MM.1S (cell line): ENCODE results near the gene SMYD2.
A peak's percentile ranks its signal among the peaks of the same experiment; 100 is the strongest.

Experiments
- DNase-seq: peaks from one replicate; pipeline ENCODE4 v3.0.0-alpha.2; 2015
- H2AFZ ChIP-seq: fragments of 300-600 bp; sonication (generic); 2 replicates; pipeline ENCODE4 v1.6.0; 2016; ENCODE audit warnings: antibody characterized with exemption, low read length
- H3F3A ChIP-seq: fragments of 300-600 bp; sonication (generic); 2 replicates; pipeline ENCODE4 v1.6.1; 2016; ENCODE audit warnings: mild to moderate bottlenecking, antibody characterized with exemption, low read length, moderate library complexity, mixed read lengths; ENCODE audit not compliant: insufficient read depth
- H3K27ac ChIP-seq: fragments of 300-600 bp; sonication (generic); 2 replicates; pipeline ENCODE4 v1.5.1; 2016; ENCODE audit warnings: mild to moderate bottlenecking, low read length
- H3K27me3 ChIP-seq: fragments of 300-600 bp; sonication (generic); replicated peaks from 2 replicates; pipeline ENCODE4 v1.6.0; 2016; ENCODE audit warnings: low read length; ENCODE audit not compliant: insufficient read depth
- H3K36me3 ChIP-seq: fragments of 300-600 bp; sonication (generic); replicated peaks from 2 replicates; pipeline ENCODE4 v1.6.1; 2016; ENCODE audit warnings: mild to moderate bottlenecking, low read length, mixed read lengths; ENCODE audit not compliant: insufficient read depth
- H3K4me1 ChIP-seq: fragments of 300-600 bp; sonication (generic); 2 replicates; pipeline ENCODE4 v1.6.1; 2016; ENCODE audit warnings: low read length, mixed read lengths
- H3K4me2 ChIP-seq: fragments of 300-600 bp; sonication (generic); 2 replicates; pipeline ENCODE4 v1.6.0; 2016; ENCODE audit warnings: low read depth, low read length
- H3K4me3 ChIP-seq: fragments of 300-600 bp; sonication (generic); 2 replicates; pipeline ENCODE4 v1.5.1; 2016; ENCODE audit warnings: low read length, mixed read lengths
- H3K79me2 ChIP-seq: fragments of 300-600 bp; sonication (generic); 2 replicates; pipeline ENCODE4 v1.6.1; 2016; ENCODE audit warnings: mixed run types, low read length, mixed read lengths
- H3K9ac ChIP-seq: fragments of 300-600 bp; sonication (generic); 2 replicates; pipeline ENCODE4 v1.6.1; 2016; ENCODE audit warnings: low read length, mixed read lengths
- H3K9me2 ChIP-seq: fragments of 300-600 bp; sonication (generic); replicated peaks from 2 replicates; pipeline ENCODE4 v1.6.1; 2016; ENCODE audit warnings: mild to moderate bottlenecking, low read length, mixed read lengths; ENCODE audit not compliant: insufficient read depth
- H3K9me3 ChIP-seq: fragments of 300-600 bp; sonication (generic); replicated peaks from 2 replicates; pipeline ENCODE4 v1.6.1; 2016; ENCODE audit warnings: mild to moderate bottlenecking, low read length, mixed read lengths; ENCODE audit not compliant: insufficient read depth
- H4K20me1 ChIP-seq: fragments of 300-600 bp; sonication (generic); 2 replicates; pipeline ENCODE4 v1.6.1; 2016; ENCODE audit warnings: mild to moderate bottlenecking, low read length, moderate library complexity, mixed read lengths; ENCODE audit not compliant: insufficient read depth
- EZH2 ChIP-seq: fragments of 300-600 bp; sonication (generic); optimal IDR thresholded peaks from 2 replicates; pipeline ENCODE3; 2017; ENCODE audit warnings: low read depth, mild to moderate bottlenecking, antibody characterized with exemption, low read length, mixed read lengths
- EZH2phosphoT487 ChIP-seq: fragments of 300-600 bp; sonication (generic); IDR thresholded peaks from 2 replicates; pipeline ENCODE4 v1.6.1; 2018; ENCODE audit warnings: antibody characterized with exemption, low read length
- TF ChIP-seq, protein P1 (sequence below): fragments of 300-600 bp; sonication (generic); IDR thresholded peaks from 2 replicates; pipeline ENCODE4 v1.5.1; 2016; ENCODE audit warnings: antibody characterized with exemption, low read length, mixed read lengths

SMYD2 gene

DNA sequence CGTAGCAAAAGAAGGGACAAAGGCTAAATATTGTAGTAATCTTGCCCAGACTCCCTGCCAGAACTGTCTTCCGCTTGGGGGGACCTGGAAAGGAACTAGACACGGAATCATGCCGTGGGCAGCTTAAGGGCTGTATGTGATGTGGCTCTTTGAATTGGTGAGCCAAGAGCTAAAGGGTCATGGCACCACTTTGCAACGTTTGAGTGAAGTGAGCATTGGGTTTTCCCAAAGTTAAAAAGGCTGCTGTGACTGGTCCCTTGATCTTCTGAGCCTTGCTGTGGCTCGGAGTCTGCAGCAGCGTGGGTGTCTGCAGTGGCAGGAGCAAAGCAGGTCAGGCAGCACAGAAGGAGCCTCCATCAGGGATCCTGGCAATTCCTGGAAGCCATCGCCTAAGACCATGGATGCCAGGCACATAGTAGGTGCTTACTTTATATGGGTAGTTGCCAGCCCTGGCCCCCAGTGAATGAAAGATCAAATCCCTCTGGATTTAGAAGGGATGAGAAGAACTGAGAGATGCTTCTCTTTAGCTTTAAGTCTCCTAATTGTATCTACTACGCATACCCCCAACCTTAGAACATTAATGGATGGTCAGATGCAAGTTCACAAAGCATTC lies 1.8 kb downstream of the SMYD2 start:
- Histone ChIP-seq H3K27me3 (no peaks in the 10 kb centered on the region), H3K79me2 (peaks cover 13% of the 10 kb centered on the region), H3K4me2 (peak overlapping the region; percentile 79), H4K20me1 (no peaks in the 10 kb centered on the region), H3K4me3 (no peak overlapping the region), H3F3A (peaks cover 11% of the 10 kb centered on the region; the same call in 1 of the 2 replicates), H3K36me3 (no peaks in the 10 kb centered on the region), H3K9ac (no peak overlapping the region), H3K27ac (no peak overlapping the region), H3K4me1 (peaks cover 21% of the 10 kb centered on the region), H2AFZ (no peak overlapping the region), H3K9me2 (no peaks in the 10 kb centered on the region), H3K9me3 (no peaks in the 10 kb centered on the region)
- no peak for DNase-seq
- TF ChIP-seq EZH2 = no peak
- no peak for TF ChIP-seq EZH2phosphoT487
- TF ChIP-seq, protein P1, sequence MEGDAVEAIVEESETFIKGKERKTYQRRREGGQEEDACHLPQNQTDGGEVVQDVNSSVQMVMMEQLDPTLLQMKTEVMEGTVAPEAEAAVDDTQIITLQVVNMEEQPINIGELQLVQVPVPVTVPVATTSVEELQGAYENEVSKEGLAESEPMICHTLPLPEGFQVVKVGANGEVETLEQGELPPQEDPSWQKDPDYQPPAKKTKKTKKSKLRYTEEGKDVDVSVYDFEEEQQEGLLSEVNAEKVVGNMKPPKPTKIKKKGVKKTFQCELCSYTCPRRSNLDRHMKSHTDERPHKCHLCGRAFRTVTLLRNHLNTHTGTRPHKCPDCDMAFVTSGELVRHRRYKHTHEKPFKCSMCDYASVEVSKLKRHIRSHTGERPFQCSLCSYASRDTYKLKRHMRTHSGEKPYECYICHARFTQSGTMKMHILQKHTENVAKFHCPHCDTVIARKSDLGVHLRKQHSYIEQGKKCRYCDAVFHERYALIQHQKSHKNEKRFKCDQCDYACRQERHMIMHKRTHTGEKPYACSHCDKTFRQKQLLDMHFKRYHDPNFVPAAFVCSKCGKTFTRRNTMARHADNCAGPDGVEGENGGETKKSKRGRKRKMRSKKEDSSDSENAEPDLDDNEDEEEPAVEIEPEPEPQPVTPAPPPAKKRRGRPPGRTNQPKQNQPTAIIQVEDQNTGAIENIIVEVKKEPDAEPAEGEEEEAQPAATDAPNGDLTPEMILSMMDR = no peak

DNA sequence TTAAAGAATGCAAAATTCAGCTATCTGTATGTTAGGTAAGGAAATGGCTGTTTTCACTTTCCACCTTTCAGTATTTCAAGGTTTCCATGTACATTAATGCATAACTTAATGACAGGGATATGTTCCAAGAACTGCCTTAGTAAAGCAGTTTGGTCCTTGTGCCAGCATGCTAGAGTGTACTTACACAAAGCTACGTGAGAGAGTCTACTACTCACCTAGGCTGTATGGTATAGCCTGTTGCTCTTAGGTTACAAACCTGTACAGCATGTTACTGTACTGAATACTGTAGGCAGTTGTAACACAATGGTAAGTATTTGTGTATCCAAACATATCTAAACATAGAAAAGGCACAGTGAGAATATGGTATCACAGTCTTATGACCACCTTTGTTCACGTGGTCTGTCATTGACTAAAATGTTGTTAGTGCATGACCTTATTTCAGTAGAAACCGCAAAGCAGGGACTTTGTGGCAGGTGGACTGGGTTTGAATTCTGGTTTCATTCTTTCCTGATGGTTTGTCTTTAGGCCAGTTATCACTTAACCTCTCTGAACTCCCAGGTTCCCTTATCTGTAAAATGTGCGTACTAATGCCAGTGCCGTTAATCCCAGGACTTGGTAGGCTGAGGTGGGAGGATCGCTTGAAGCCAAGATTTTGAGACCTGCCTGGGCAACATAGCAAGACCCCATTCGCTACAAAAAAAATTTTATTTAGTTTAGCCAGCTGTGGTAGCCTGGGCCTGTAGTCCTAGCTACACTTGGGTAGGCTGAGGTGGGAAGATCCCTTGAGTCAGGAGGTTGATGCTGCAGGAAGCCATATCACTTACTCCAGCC lies 4.9 kb downstream of the SMYD2 start:
- peaks cover 28% of the 10 kb centered on the region for H3K4me1 ChIP-seq
- no peaks in the 10 kb centered on the region for H3K27me3 ChIP-seq
- H3F3A ChIP-seq = 0 out of 2 replicates have a peak, but pooled peaks cover 6% of the 10 kb centered on the region
- H3K9me2 ChIP-seq = no peaks in the 10 kb centered on the region
- no peak overlapping the region for H2AFZ ChIP-seq
- peak overlapping the region; percentile 22; the same call in 1 of the 2 replicates for H3K27ac ChIP-seq
- no peaks in the 10 kb centered on the region for H3K36me3 ChIP-seq
- H3K4me3 ChIP-seq = no peak overlapping the region
- H3K9ac ChIP-seq = no peak overlapping the region
- H3K4me2 ChIP-seq = peak overlapping the region; percentile 9; the same call in 1 of the 2 replicates
- TF ChIP-seq, protein P1 = no peak
- TF ChIP-seq EZH2 = no peak
- H3K9me3 ChIP-seq = no peaks in the 10 kb centered on the region
- H4K20me1 ChIP-seq = no peaks in the 10 kb centered on the region
- DNase-seq = peak; percentile 70
- H3K79me2 ChIP-seq = peaks cover 13% of the 10 kb centered on the region

DNA sequence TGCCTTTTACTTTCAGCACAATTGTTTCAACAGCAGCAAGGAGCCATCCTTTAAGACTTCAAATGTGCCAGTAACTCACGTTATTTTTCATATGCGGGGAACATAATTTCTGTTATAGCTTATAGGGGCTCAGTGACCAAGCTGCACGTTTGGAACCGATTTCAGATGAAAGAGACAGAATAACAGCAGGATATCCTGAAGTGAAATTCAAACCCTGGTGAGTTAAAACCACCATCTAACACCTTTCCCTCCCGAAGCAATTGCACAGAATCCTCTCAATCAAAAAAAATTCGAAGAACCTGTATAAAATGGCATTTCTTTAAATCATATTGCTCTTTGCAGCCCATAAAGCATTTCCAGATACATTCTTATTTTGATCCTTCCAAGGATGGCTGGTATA lies 6.9 kb downstream of the SMYD2 start:
- Histone ChIP-seq H3K27ac (no peak overlapping the region), H3K9me2 (no peaks in the 10 kb centered on the region), H3F3A (0 out of 2 replicates have a peak, but pooled peaks cover 6% of the 10 kb centered on the region), H3K4me3 (no peak overlapping the region), H3K4me1 (peaks cover 24% of the 10 kb centered on the region), H2AFZ (no peak overlapping the region), H4K20me1 (no peaks in the 10 kb centered on the region), H3K9me3 (no peaks in the 10 kb centered on the region), H3K27me3 (no peaks in the 10 kb centered on the region), H3K9ac (no peak overlapping the region), H3K79me2 (peaks cover 3% of the 10 kb centered on the region; the same call in 1 of the 2 replicates), H3K4me2 (no peak overlapping the region), H3K36me3 (no peaks in the 10 kb centered on the region)
- DNase-seq = no peak
- TF ChIP-seq EZH2 (no peak), EZH2phosphoT487 (no peak)
- TF ChIP-seq, protein P1 = no peak
